Thyroid gland (tissue), 4 donors: Measurements from ENCODE around the gene DHRS3. TPM values are rescaled to one million over a fixed set of nuclear protein-coding genes. Genes with fewer than 3 reads are reported as not detected.

Experiments used
- DNase-seq, 2 donors: peaks; one replicate each; pipeline ENCODE4 v3.0.0-alpha.2; 2019
- H3K27ac ChIP-seq, 3 donors: fragments of 200-600 bp; sonication (generic); 1 replicate in 2 of 3; 2 replicates in 1 of 3; pipeline ENCODE4 v1.5.1; 2016 to 2019; ENCODE audit warnings: mild to moderate bottlenecking in 1 of 3, moderate library complexity in 1 of 3
- H3K27me3 ChIP-seq: fragments of 200-600 bp; sonication (generic); one replicate; pipeline ENCODE4 v1.5.1; 2019
- H3K36me3 ChIP-seq, 2 donors: fragments of 200-600 bp; sonication (generic); one replicate each; pipeline ENCODE4 v1.5.1; 2016 to 2019
- H3K4me1 ChIP-seq, 2 donors: fragments of 200-600 bp; sonication (generic); one replicate each; pipeline ENCODE4 v1.5.1; 2017 to 2019
- H3K4me3 ChIP-seq, 3 donors: fragments of 200-600 bp; sonication (generic); replicated peaks in 1 of 3; 1 replicate in 2 of 3; 2 replicates in 1 of 3; pipeline ENCODE4 v1.5.1; 2016; ENCODE audit warnings: mild to moderate bottlenecking in 1 of 3
- H3K9me3 ChIP-seq: fragments of 200-600 bp; sonication (generic); one replicate; pipeline ENCODE4 v1.5.1; 2017
- CTCF ChIP-seq, 6 experiments: fragments of 200-600 bp in 3 of 6; fragments of 450-650 bp in 3 of 6; sonication (generic) in 3 of 6; IDR thresholded peaks; one replicate each; pipeline ENCODE4 v1.5.1; 2016 to 2019; ENCODE audit warnings: antibody characterized with exemption in 6 of 6, mild to moderate bottlenecking in 2 of 6, inconsistent platforms in 1 of 6, moderate library complexity in 1 of 6
- POLR2A ChIP-seq, 2 donors: fragments of 450-650 bp; IDR thresholded peaks; one replicate each; pipeline ENCODE4 v1.6.1; 2017; ENCODE audit warnings: antibody characterized with exemption in 2 of 2, mild to moderate bottlenecking in 2 of 2, moderate library complexity in 1 of 2
- WGBS, 2 donors: methylation state at CpG; one replicate each; pipeline ENCODE4 v1.1.5; 2017; 5-methylcytosine and 5-hydroxymethylcytosine counted together
- intact Hi-C: fragments of 100-400 bp; cut with DNase I; formaldehyde crosslinking; loops from one replicate; pipeline ENCODE4 v1.15.1; 2023
- total RNA-seq, 4 donors: library from RNA; depleted of rRNA; stranded (reverse); fragments of >200 nt; gene quantifications; one replicate each; pipeline ENCODE4 v1.2.3, GENCODE V29; 2016

DHRS3 gene
- total RNA-seq, 4 donors from 2014 or later = 181 to 304 (median 268) TPM

GRCh38 chr1:12546771-12547585 lies 71.0 kb downstream of the DHRS3 start:
- 62 to 80% methylated on average over 15 to 17 of the region's 17 CpGs for WGBS, 2 donors
- peak overlapping the region in 2 of 3 donors; percentile 81 to 93 for H3K27ac ChIP-seq
- no peaks in the 10 kb centered on the region for H3K27me3 ChIP-seq
- intact Hi-C loops = no loop called here
- no peak overlapping the region for H3K4me3 ChIP-seq
- peaks cover 21 to 46% of the 10 kb centered on the region in 2 donors for H3K4me1 ChIP-seq
- peak in 1 of 2 donors; percentile 19 for DNase-seq
- H3K9me3 ChIP-seq = no peaks in the 10 kb centered on the region
- TF ChIP-seq POLR2A (IDR thresholded peaks at IDR 0.05) = no peak
- TF ChIP-seq CTCF (IDR thresholded peaks at IDR 0.05) = no peak
- H3K36me3 ChIP-seq = no peaks in the 10 kb centered on the region

- Histone ChIP-seq H3K36me3 (no peaks in the 10 kb centered on the region), H3K27ac (no peak overlapping the region), H3K4me1 (peaks cover 23 to 57% of the 10 kb centered on the region in 2 donors), H3K4me3 (no peak overlapping the region), H3K27me3 (no peaks in the 10 kb centered on the region), H3K9me3 (no peaks in the 10 kb centered on the region)
- WGBS, 2 donors = 59 to 70% methylated on average over 8 of the region's 8 CpGs
- intact Hi-C loops = no loop called here
- no peak for TF ChIP-seq POLR2A (IDR thresholded peaks at IDR 0.05)
- no peak for TF ChIP-seq CTCF (IDR thresholded peaks at IDR 0.05)
- no peak for DNase-seq
Observed at GRCh38 chr1:12544992-12545391, 73.0 kb downstream of the DHRS3 start.

GRCh38 chr1:12544357-12544756 lies 73.7 kb downstream of the DHRS3 start:
- intact Hi-C loops = no loop called here
- H3K27me3 ChIP-seq = no peaks in the 10 kb centered on the region
- no peaks in the 10 kb centered on the region for H3K9me3 ChIP-seq
- H3K4me3 ChIP-seq = no peak overlapping the region
- H3K36me3 ChIP-seq = no peaks in the 10 kb centered on the region
- WGBS, 2 donors = 61 to 79% methylated on average over 4 of the region's 4 CpGs
- H3K27ac ChIP-seq = no peak overlapping the region
- H3K4me1 ChIP-seq = peaks cover 26 to 57% of the 10 kb centered on the region in 2 donors
- DNase-seq = no peak
- TF ChIP-seq CTCF (IDR thresholded peaks at IDR 0.05) (no peak), POLR2A (IDR thresholded peaks at IDR 0.05) (no peak)

GRCh38 chr1:12543740-12544154 lies 74.3 kb downstream of the DHRS3 start:
- intact Hi-C loops = no loop called here
- Histone ChIP-seq H3K27me3 (no peaks in the 10 kb centered on the region), H3K4me3 (no peak overlapping the region), H3K27ac (peak overlapping the region in 1 of 3 donors; percentile 81), H3K9me3 (no peaks in the 10 kb centered on the region), H3K4me1 (peaks cover 20 to 52% of the 10 kb centered on the region in 2 donors), H3K36me3 (no peaks in the 10 kb centered on the region)
- no peak for DNase-seq
- TF ChIP-seq POLR2A (IDR thresholded peaks at IDR 0.05) (no peak), CTCF (IDR thresholded peaks at IDR 0.05) (no peak)
- 87 to 90% methylated on average over 9 of the region's 9 CpGs for WGBS, 2 donors
